ENCODE measurements around the gene AGBL1. TPM values are rescaled to one million over a fixed set of nuclear protein-coding genes. Genes with fewer than 3 reads are reported as not detected.

The AGBL1 gene
- total RNA-seq, 3 donors from 2014 or later = 0.10 to 0.32 TPM; not detected in 1

DNA sequence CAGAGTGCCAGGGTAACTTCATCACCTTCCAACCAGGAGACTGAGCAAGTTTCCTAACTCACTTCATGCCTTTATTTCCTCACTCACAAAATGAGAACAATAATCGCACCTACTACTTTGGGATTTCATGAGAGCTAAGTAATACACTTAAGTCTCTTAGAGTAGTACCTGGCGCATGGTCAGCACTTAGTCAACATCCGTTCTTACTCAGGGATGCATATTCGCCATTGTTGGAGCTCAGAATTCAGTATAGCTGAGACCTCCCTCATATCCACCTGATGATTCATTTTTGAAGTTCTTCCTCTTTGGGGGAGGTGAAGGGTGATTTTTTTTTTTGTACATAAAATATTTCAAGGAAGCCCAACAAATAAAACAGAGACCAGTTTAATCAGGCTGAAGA lies 188.2 kb downstream of the AGBL1 start:
- Histone ChIP-seq H3K9me3 (no peaks in the 10 kb centered on the region), H3K4me1 (ENCODE audit: low read depth) (no peaks in the 10 kb centered on the region), H3K4me3 (no peak overlapping the region), H3K36me3 (ENCODE audit: low read depth) (no peaks in the 10 kb centered on the region)
- intact Hi-C loops (cut with DNase I, micrococcal nuclease) = no loop called here
- no peak for TF ChIP-seq CTCF (IDR thresholded peaks at IDR 0.05)
- DNase-seq (no peak), ATAC-seq (no peak)

DNA sequence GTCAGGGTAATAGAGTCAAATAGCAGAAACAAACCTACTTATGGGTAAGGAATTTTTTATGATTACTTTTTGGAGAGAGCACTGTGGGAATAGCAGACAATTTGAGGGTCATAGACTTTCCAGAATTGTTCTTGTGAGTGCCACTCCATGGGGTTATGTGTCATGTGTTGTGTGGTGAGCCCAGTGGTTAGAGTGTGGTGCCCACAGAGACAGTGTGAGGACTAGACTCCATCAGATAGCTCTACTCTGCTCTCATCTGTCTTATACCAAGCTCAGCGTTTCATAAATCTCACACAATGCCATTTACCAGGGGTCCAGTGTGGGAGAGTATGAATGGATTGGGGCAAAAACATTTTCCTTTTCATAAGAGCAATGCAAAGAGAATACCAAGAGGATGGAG lies 188.9 kb downstream of the AGBL1 start:
- Histone ChIP-seq H3K36me3 (ENCODE audit: low read depth) (no peaks in the 10 kb centered on the region), H3K9me3 (no peaks in the 10 kb centered on the region), H3K4me3 (no peak overlapping the region), H3K4me1 (ENCODE audit: low read depth) (no peaks in the 10 kb centered on the region)
- intact Hi-C loops (cut with DNase I, micrococcal nuclease) = no loop called here
- DNase-seq (no peak), ATAC-seq (no peak)
- no peak for TF ChIP-seq CTCF (IDR thresholded peaks at IDR 0.05)

GRCh38 chr15:86273309-86273708 lies 193.6 kb downstream of the AGBL1 start:
- DNase-seq (no peak), ATAC-seq (no peak)
- Histone ChIP-seq H3K36me3 (ENCODE audit: low read depth) (no peaks in the 10 kb centered on the region), H3K4me1 (ENCODE audit: low read depth) (no peaks in the 10 kb centered on the region), H3K4me3 (no peak overlapping the region), H3K9me3 (no peaks in the 10 kb centered on the region)
- intact Hi-C loops (cut with DNase I, micrococcal nuclease) = no loop called here
- no peak for TF ChIP-seq CTCF (IDR thresholded peaks at IDR 0.05)

DNA sequence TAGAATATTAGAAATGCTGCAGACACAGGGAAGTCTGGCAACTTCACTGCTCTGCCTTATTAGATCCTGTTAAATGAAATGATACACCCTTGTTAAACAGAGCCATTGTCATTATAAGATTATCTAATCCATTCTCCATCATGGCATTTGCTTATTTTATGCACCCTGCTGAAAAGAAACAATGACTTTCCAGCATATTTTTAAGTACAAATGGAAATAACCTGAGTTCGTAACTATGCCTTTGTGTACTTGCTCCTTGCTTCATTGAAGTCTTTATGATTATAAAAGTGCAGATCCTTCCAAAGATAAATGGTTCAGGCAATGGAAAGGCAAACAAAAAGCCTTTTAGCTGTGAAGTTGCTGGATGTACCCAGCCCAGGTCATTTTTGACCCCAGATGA lies 195.7 kb downstream of the AGBL1 start:
- no peaks in the 10 kb centered on the region for H3K36me3 ChIP-seq (ENCODE audit: low read depth)
- no peak overlapping the region for H3K4me3 ChIP-seq
- H3K4me1 ChIP-seq (ENCODE audit: low read depth) = no peaks in the 10 kb centered on the region
- ATAC-seq (no peak), DNase-seq (no peak)
- H3K9me3 ChIP-seq = no peaks in the 10 kb centered on the region
- intact Hi-C loops (cut with DNase I, micrococcal nuclease) = no loop called here
- TF ChIP-seq CTCF (IDR thresholded peaks at IDR 0.05) = no peak

DNA sequence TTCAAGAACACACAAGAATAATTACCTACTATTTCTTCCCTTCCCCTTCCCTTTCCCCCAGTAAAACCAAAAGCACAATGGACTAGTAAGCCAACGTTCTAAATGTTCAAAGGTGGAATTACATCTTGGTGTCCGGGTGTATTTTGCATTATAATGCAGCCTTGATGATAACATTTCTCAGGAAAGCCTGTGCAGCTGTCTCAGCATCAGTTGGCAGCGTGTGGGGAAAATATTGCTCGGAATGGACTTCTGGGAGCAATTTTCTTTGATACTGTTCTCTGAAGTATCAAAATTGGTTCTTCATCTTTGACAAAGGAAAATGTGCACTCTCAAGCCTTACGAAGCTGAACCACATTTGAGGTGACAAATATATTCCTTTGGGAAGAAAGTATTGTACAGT lies 198.9 kb downstream of the AGBL1 start:
- H3K4me1 ChIP-seq (ENCODE audit: low read depth) = no peaks in the 10 kb centered on the region
- intact Hi-C loops (cut with DNase I, micrococcal nuclease) = no loop called here
- H3K4me3 ChIP-seq = no peak overlapping the region
- H3K9me3 ChIP-seq = no peaks in the 10 kb centered on the region
- no peaks in the 10 kb centered on the region for H3K36me3 ChIP-seq (ENCODE audit: low read depth)
- TF ChIP-seq CTCF (IDR thresholded peaks at IDR 0.05) = no peak
- ATAC-seq (no peak), DNase-seq (no peak)

GRCh38 chr15:86284635-86285034 lies 205.0 kb downstream of the AGBL1 start:
- Histone ChIP-seq H3K4me1 (ENCODE audit: low read depth) (no peaks in the 10 kb centered on the region), H3K4me3 (no peak overlapping the region), H3K36me3 (ENCODE audit: low read depth) (no peaks in the 10 kb centered on the region), H3K9me3 (no peaks in the 10 kb centered on the region)
- TF ChIP-seq CTCF (IDR thresholded peaks at IDR 0.05) = no peak
- ATAC-seq = no peak
- no peak for DNase-seq
- intact Hi-C loops (cut with DNase I, micrococcal nuclease) = no loop called here

Data from mucosa of descending colon (tissue), 3 donors.